ENCODE measurements around the gene ABCC1. TPM values are rescaled to one million over a fixed set of nuclear protein-coding genes. Genes with fewer than 3 reads are reported as not detected.

The ABCC1 gene
- total RNA-seq, 1 donor from 2014 or later = 49.8 TPM

DNA sequence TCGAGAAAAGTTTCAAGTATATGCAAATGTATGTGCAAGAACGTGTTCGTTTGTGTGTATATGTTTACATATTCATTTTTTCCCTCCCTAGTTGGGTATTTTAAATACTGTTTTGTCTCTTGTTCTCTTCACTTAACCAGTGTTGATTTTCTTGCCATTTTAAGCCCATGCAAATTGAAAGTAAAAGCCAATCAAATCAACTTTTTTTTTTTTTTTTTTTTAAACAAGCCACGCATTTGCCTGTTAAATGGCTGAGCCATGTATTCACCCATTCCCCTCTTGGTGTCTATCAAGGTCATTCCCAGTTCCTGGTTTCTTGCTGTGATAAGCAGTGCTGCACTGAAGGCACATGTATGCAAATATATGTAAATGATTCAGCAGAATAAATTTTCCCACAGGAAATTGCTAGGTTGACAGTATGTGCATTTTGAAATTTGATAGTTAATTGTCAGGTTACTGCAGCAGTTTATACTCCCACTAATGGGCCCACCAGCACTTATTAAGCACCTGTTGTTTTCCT, 12.2 kb downstream of the ABCC1 start:
- POLR2A ChIA-PET = no interaction called here
- intact Hi-C loops (cut with micrococcal nuclease) = loop anchor here (1.0 kb wide), 3 partner anchors 11 to 73 kb away; partner anchors contain the start of gene CEP20
- H3K9me3 Mint-ChIP-seq = peaks cover 9% of the 10 kb centered on the region

DNA sequence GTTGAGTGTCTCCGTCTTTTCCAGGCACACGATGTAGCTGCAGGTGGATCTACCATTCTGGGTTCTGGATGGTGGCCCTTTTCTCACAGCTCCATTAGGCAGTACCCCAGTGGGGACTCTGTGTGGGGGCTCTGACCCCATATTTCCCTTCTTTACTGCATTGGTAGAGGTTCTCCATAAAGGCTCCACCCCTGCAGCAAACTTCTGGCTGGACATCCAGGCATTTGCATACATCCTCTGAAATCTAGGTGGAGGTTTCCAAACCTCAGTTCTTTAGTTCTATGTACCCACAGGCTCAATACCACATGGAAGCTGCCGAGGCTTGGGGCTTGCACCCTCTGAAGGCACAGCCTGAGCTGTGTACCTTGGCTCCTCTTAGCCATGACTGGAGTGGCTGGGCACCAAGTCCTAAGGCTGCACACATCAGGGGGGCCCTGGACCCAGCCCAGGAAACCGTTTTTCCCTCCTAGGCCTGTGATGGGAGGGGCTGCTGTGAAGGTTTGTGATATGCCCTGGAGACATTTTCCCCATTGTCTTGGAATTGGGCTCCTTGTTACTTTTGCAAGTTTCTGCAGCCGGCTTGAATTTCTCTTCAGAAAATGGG, 14.0 kb downstream of the ABCC1 start:
- POLR2A ChIA-PET = interaction anchor here (0.5 kb wide), 1 partner anchor 105 kb away, joined by 5 read pairs; no protein-coding TSS in a partner anchor
- Mint-ChIP-seq H3K4me1 (peaks cover 54% of the 10 kb centered on the region), H3K27ac (no peak overlapping the region), H3K27me3 (no peaks in the 10 kb centered on the region), H3K36me3 (ENCODE audit: low read depth) (peaks cover 18% of the 10 kb centered on the region), H3K9me3 (peaks cover 9% of the 10 kb centered on the region), H3K4me3 (no peak overlapping the region)
- ATAC-seq (ENCODE audit: low read depth) = no peak
- no peak for DNase-seq
- intact Hi-C loops (cut with micrococcal nuclease) = no loop called here
- CTCF ChIA-PET = no interaction called here
- TF ChIP-seq, protein P1, sequence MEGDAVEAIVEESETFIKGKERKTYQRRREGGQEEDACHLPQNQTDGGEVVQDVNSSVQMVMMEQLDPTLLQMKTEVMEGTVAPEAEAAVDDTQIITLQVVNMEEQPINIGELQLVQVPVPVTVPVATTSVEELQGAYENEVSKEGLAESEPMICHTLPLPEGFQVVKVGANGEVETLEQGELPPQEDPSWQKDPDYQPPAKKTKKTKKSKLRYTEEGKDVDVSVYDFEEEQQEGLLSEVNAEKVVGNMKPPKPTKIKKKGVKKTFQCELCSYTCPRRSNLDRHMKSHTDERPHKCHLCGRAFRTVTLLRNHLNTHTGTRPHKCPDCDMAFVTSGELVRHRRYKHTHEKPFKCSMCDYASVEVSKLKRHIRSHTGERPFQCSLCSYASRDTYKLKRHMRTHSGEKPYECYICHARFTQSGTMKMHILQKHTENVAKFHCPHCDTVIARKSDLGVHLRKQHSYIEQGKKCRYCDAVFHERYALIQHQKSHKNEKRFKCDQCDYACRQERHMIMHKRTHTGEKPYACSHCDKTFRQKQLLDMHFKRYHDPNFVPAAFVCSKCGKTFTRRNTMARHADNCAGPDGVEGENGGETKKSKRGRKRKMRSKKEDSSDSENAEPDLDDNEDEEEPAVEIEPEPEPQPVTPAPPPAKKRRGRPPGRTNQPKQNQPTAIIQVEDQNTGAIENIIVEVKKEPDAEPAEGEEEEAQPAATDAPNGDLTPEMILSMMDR (IDR thresholded peaks at IDR 0.05) = no peak

More for the DNA sequence above, 12.2 kb downstream of the ABCC1 start:
- CTCF ChIA-PET = no interaction called here
- peak overlapping the region; percentile 87 for H3K27ac Mint-ChIP-seq
- ATAC-seq (ENCODE audit: low read depth) (peak; percentile 47), DNase-seq (no peak)
- peaks cover 54% of the 10 kb centered on the region for H3K4me1 Mint-ChIP-seq
- H3K4me3 Mint-ChIP-seq = peak overlapping the region; percentile 73
- TF ChIP-seq, protein P1 (IDR thresholded peaks at IDR 0.05) = no peak
- H3K36me3 Mint-ChIP-seq (ENCODE audit: low read depth) = peaks cover 16% of the 10 kb centered on the region
- H3K27me3 Mint-ChIP-seq = no peaks in the 10 kb centered on the region

DNA sequence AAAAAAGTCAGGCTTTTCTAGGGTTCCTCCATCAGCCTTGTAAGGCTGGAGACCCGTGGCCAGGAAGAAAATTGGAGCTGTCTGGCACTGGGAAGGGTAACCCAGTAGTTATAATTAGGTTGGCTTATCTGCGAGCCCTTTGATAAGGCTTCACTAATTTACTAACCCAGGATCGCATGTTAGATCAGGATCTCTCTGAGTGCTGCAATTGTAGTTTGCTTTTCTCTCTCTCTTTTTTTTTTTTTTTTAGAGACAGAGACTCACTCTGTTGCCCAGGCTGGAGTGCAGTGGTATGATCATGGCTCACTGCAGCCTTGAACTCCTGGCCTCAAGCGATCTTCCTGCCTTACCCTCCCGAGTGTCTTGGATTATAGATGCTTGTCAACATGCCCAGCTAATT, 17.0 kb downstream of the ABCC1 start:
- Mint-ChIP-seq H3K9me3 (peaks cover 14% of the 10 kb centered on the region), H3K36me3 (ENCODE audit: low read depth) (peaks cover 32% of the 10 kb centered on the region), H3K4me3 (no peak overlapping the region), H3K27me3 (no peaks in the 10 kb centered on the region), H3K4me1 (peaks cover 34% of the 10 kb centered on the region), H3K27ac (no peak overlapping the region)
- TF ChIP-seq, protein P1 (IDR thresholded peaks at IDR 0.05) = no peak
- ChIA-PET POLR2A (interaction anchor here (0.5 to 0.7 kb wide), 3 partner anchors 10 to 59 kb away, joined by 3 to 6 read pairs (median 3); no protein-coding TSS in a partner anchor), CTCF (no interaction called here)
- DNase-seq (no peak), ATAC-seq (ENCODE audit: low read depth) (no peak)
- intact Hi-C loops (cut with micrococcal nuclease) = no loop called here

DNA sequence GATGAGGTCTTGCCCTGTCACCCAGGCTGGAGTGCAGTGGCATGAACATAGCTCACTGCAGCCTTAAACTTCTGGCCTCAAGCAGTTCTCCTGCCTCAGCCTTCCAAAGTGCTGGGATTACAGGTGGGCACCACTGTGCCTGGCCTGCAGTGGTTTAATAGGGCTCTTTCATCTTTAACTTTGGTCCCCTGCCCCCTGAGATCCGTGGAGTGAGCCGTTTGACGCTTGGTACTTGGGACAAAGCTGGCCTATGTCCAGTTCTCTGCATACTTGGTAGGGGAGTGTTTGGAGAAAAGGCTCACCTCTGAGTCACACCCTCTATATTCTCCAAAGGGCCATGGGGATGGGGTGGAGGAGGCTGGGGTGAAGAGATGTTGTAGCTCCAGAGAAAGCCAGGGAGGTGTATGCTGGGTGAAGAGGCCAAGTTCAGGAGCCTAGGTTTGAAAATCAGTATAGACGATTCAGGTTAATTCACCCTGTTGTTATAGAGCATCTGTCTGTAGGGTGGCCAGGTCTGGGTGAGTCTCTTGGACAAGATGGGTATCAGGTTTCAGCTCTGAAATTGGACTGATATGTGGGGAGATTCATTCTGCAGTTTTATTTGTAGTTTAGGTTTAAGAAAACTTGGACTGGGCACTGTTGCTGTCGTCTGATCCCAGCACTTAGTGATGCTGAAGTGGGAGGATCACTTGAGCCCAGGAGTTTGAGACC, 17.6 kb downstream of the ABCC1 start:
- DNase-seq = no peak
- peaks cover 31% of the 10 kb centered on the region for H3K4me1 Mint-ChIP-seq
- peaks cover 18% of the 10 kb centered on the region for H3K9me3 Mint-ChIP-seq
- H3K27ac Mint-ChIP-seq = no peak overlapping the region
- POLR2A ChIA-PET = interaction anchor here (0.5 kb wide), 1 partner anchor 11 kb away, joined by 3 read pairs; no protein-coding TSS in a partner anchor
- peaks cover 33% of the 10 kb centered on the region for H3K36me3 Mint-ChIP-seq (ENCODE audit: low read depth)
- no peaks in the 10 kb centered on the region for H3K27me3 Mint-ChIP-seq
- no peak overlapping the region for H3K4me3 Mint-ChIP-seq
- ATAC-seq (ENCODE audit: low read depth) = no peak
- TF ChIP-seq, protein P1 (IDR thresholded peaks at IDR 0.05) = no peak
- intact Hi-C loops (cut with micrococcal nuclease) = no loop called here
- CTCF ChIA-PET = no interaction called here

DNA sequence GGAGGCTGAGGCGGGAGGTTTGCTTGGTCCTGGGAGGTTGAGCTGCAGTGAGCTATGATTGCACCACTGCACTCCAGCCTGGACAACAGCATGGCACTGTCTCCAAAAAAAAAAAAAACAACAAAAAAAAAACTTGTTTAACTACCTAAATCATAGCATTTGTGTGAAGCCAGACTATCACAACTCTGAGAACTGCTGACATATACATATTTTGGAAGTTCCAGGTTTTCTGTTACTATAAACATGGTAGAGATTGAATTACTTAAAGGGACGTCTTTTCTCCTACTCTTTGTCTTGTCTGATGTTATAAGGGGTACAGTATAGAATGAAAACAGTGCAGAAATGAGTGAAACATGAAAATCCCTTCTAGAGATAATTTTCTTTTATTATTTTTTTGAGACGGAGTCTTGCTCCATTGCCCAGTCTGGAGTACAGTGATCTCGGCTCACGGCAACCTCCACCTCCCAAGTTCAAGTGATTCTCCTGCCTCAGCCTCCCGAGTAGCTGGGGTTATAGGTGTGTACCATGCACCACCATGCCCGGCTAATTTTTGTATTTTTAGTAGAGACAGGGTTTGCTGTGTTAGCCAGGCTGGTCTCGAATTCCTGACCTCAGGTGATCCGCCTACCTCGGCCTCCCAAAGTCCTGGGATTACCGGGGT, 18.4 kb downstream of the ABCC1 start:
- CTCF ChIA-PET = no interaction called here
- H3K36me3 Mint-ChIP-seq (ENCODE audit: low read depth) = peaks cover 33% of the 10 kb centered on the region

More for the DNA sequence above, 18.4 kb downstream of the ABCC1 start:
- Mint-ChIP-seq H3K4me1 (peaks cover 23% of the 10 kb centered on the region), H3K27ac (no peak overlapping the region), H3K4me3 (no peak overlapping the region), H3K27me3 (no peaks in the 10 kb centered on the region), H3K9me3 (peaks cover 19% of the 10 kb centered on the region)
- POLR2A ChIA-PET = no interaction called here
- no peak for DNase-seq
- intact Hi-C loops (cut with micrococcal nuclease) = no loop called here
- ATAC-seq (ENCODE audit: low read depth) = no peak
- TF ChIP-seq, protein P1 (IDR thresholded peaks at IDR 0.05) = no peak

Data from activated B cell treated with CpG ODN at 0.5 μM for 24 hours (primary cell).